Right atrium auricular region (tissue), 2 donors: ENCODE data around the gene ALDH3B2. TPM values are rescaled to one million over a fixed set of nuclear protein-coding genes. Genes with fewer than 3 reads are reported as not detected.
"Not testable (repeated sequence)": the region's sequence is repeated elsewhere in the genome, so short reads cannot be mapped to it uniquely, and the experiment has no call there.

ENCODE experiments used
- DNase-seq: peaks from one replicate; pipeline ENCODE4 v3.0.0-alpha.2; 2019; ENCODE audit warnings: low spot score
- H3K27ac ChIP-seq, 2 donors: fragments of 200-600 bp; sonication (generic); 1 replicate in 1 of 2; 2 replicates in 1 of 2; pipeline ENCODE4 v1.5.1; 2016 to 2019
- H3K27me3 ChIP-seq, 2 donors: fragments of 200-600 bp; sonication (generic); one replicate each; pipeline versions ENCODE4 v1.5.1 to v1.6.0; 2017 to 2019
- H3K36me3 ChIP-seq: fragments of 200-600 bp; sonication (generic); one replicate; pipeline ENCODE4 v1.5.1; 2016
- H3K4me1 ChIP-seq, 2 donors: fragments of 200-600 bp; sonication (generic); one replicate each; pipeline versions ENCODE4 v1.5.1 to v1.6.0; 2017 to 2019
- H3K4me3 ChIP-seq, 2 donors: fragments of 200-600 bp; sonication (generic); 1 replicate in 1 of 2; 2 replicates in 1 of 2; pipeline ENCODE4 v1.5.1; 2017 to 2019; ENCODE audit warnings: mild to moderate bottlenecking in 1 of 2, moderate library complexity in 1 of 2
- H3K9me3 ChIP-seq, 2 donors: fragments of 200-600 bp; sonication (generic); one replicate each; pipeline ENCODE4 v1.5.1; 2019
- total RNA-seq, 2 donors: library from RNA; depleted of rRNA; stranded (reverse); fragments of >200 nt; gene quantifications; one replicate each; pipeline ENCODE4 v1.1.0, GENCODE V29; 2016
- TF ChIP-seq, protein P1 (sequence below), 2 donors: fragments of 200-600 bp; sonication (generic); IDR thresholded peaks; one replicate each; pipeline ENCODE4 v1.5.1; 2019; ENCODE audit warnings: antibody characterized with exemption in 2 of 2

ALDH3B2 gene
- total RNA-seq, 2 donors from 2014 or later, result not detected

DNA sequence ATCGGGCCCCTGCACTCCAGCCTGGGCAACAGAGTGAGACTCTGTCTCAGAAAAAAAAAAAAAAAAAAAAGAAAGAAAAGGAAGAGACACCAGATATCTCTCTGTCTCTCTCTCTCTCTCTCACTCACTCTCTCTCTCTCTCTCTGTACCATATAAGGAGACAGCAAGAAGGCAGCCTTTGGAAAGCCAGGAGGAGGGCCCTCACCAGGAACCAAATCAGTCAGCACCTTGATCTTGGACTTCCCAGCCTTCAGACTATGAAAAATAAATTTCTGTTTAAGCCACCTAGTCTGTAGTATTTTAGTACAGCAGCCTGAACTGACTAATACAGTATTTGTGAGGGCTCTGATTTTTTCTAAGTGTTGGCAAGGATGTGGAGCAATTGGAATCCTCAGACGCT is 13.6 kb upstream of the ALDH3B2 start:
- H3K4me3 ChIP-seq, result no peak overlapping the region
- TF ChIP-seq, protein P1, sequence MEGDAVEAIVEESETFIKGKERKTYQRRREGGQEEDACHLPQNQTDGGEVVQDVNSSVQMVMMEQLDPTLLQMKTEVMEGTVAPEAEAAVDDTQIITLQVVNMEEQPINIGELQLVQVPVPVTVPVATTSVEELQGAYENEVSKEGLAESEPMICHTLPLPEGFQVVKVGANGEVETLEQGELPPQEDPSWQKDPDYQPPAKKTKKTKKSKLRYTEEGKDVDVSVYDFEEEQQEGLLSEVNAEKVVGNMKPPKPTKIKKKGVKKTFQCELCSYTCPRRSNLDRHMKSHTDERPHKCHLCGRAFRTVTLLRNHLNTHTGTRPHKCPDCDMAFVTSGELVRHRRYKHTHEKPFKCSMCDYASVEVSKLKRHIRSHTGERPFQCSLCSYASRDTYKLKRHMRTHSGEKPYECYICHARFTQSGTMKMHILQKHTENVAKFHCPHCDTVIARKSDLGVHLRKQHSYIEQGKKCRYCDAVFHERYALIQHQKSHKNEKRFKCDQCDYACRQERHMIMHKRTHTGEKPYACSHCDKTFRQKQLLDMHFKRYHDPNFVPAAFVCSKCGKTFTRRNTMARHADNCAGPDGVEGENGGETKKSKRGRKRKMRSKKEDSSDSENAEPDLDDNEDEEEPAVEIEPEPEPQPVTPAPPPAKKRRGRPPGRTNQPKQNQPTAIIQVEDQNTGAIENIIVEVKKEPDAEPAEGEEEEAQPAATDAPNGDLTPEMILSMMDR (IDR thresholded peaks at IDR 0.05), result no peak
- no peaks in the 10 kb centered on the region for H3K9me3 ChIP-seq
- no peaks in the 10 kb centered on the region for H3K36me3 ChIP-seq
- no peaks in the 10 kb centered on the region for H3K27me3 ChIP-seq
- no peak overlapping the region for H3K27ac ChIP-seq
- H3K4me1 ChIP-seq, result no peaks in the 10 kb centered on the region
- DNase-seq, result no peak

GRCh38 chr11:67685641-67686332 is 11.4 kb upstream of the ALDH3B2 start:
- not testable (repeated sequence) for H3K4me3 ChIP-seq, H3K36me3 ChIP-seq, H3K4me1 ChIP-seq, DNase-seq, H3K27me3 ChIP-seq, H3K9me3 ChIP-seq, H3K27ac ChIP-seq

DNA sequence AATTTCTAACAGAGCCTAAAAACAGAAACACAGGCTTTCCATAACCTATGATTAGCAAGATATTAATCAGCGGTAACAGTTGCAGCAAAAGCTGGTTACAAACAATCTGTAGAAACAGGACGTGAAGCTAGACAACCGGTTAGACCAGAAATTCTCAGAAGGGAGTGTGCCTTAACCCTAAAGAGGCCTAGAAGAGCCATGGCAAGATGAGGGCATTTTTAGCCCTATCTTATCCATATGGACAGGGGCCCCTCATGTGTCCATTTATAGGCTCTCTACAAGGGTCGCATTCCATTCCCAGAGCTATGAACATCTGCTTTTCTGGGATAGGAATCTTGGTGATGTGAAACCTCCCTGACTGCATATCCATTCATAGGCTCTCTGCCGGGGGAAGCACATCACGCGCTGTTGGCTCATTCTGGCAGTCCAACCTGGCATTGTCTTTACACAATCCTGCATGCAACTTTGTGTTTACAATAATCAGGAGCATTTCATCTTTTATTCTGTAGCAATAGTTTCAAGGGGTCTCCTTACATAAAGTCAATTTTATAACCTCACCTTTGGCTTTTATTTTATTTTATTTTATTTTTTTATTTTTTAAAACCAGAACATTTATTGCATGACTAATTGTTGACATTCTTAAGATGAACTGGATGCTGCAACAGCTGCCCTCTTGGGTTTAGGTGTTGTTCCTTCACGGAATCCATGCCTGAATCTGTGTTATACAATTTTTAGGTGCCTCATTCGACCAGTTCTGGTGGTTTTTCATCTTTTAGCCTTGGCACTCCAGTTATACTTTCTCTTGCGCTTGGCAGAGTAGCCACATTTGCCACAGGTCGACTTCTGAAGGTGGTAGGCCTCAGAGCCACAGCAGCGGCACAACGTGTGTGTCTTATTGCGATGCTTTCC is 8.0 kb upstream of the ALDH3B2 start:
- H3K36me3 ChIP-seq, DNase-seq, H3K9me3 ChIP-seq, H3K4me1 ChIP-seq, H3K27me3 ChIP-seq, H3K4me3 ChIP-seq: not testable (repeated sequence)
- H3K27ac ChIP-seq, result peak overlapping the region in 1 of 2 donors; percentile 55

DNA sequence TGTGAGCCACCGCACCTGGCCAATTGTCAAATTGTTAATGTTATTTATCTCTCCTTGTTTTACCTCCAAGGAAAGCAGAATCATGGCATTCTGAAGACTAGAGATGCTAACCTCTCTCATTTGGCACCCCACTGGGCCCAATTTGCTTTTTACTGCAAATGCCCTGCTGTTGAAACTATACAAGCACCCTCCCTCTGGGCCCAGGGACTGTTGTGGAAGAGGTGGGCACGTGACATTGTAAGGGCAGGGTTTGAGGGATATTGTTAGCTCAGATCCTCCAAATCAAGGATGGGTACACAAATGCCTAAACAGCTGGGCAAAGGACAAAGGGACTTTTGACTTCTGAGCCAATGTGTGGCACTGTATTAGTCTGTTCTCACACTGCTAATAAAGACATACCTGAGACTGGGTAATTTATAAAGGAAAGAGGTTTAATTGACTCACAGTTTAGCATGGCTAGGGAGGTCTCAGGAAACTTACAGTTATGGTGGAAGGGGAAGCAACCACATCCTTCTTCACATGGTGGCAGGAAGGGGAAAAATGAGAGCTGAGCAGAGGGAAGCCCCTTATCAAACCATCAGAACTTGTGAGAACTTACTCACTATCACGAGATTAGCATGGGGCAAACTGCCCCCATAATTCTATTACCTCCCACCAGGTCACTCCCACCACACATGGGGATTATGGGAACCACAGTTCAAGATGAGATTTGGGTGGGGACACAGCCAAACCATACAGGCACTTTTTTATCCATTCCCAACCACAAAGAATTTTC is 6.5 kb upstream of the ALDH3B2 start:
- TF ChIP-seq, protein P1 (IDR thresholded peaks at IDR 0.05), result no peak
- Histone ChIP-seq H3K27me3 (no peaks in the 10 kb centered on the region), H3K9me3 (peaks cover 0 to 6% of the 10 kb centered on the region in 2 donors), H3K4me1 (no peaks in the 10 kb centered on the region), H3K36me3 (no peaks in the 10 kb centered on the region), H3K27ac (no peak overlapping the region), H3K4me3 (no peak overlapping the region)
- no peak for DNase-seq

DNA sequence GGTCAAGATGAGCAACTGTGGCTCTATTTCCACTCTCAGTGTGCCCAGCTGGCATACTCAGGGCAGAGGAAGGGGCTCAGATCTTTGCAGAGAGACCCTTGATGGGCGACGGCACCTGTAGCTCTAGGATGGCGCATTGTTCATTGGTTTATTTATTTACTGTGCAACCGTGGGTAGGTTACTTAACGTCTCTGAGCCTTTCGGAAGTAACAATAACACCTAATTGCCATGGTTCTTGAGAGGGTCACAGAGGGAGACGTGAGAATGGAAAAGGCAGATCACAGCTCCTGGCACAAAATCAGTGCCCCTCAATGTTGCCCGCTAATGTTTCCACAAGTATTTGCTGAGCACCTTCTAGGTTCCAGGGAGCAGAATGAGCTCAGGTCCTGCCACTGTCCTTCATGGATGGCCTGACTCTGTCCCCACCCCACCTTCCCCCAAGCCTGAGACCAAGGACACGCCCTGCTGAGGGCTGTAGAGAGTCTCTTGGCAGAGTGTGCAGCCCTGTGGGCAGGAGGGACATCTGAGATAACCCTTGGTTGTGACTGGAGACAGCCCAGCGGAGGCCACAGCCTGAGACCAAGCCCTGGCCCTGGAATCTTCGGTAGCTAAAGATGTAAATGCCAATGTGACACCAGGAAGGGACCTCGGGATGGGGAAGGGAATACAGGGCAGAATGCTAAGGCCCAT is 780 bp upstream of the ALDH3B2 start:
- no peak overlapping the region for H3K27ac ChIP-seq
- H3K4me1 ChIP-seq, result no peaks in the 10 kb centered on the region
- peaks cover 0 to 7% of the 10 kb centered on the region in 2 donors for H3K9me3 ChIP-seq
- no peaks in the 10 kb centered on the region for H3K27me3 ChIP-seq
- no peaks in the 10 kb centered on the region for H3K36me3 ChIP-seq
- H3K4me3 ChIP-seq, result no peak overlapping the region
- no peak for DNase-seq
- TF ChIP-seq, protein P1 (IDR thresholded peaks at IDR 0.05), result no peak

- no peak overlapping the region for H3K27ac ChIP-seq
- H3K36me3 ChIP-seq, result no peaks in the 10 kb centered on the region
- H3K9me3 ChIP-seq, result peaks cover 0 to 7% of the 10 kb centered on the region in 2 donors
- H3K4me3 ChIP-seq, result no peak overlapping the region
- H3K4me1 ChIP-seq, result no peaks in the 10 kb centered on the region
- H3K27me3 ChIP-seq, result no peaks in the 10 kb centered on the region
- TF ChIP-seq, protein P1 (IDR thresholded peaks at IDR 0.05), result no peak
- DNase-seq, result no peak
These were observed 521 bp downstream of the ALDH3B2 start for GRCh38 chr11:67673902-67674301.
